Fibroblast of villous mesenchyme (primary cell): Measurements from ENCODE around the gene TRIP6. TPM values are rescaled to one million over a fixed set of nuclear protein-coding genes. Genes with fewer than 3 reads are reported as not detected.
"Not testable (repeated sequence)": the region's sequence is repeated elsewhere in the genome, so short reads cannot be mapped to it uniquely, and the experiment has no call there.

ENCODE experiments used
- DNase-seq: peaks from one replicate; pipeline ENCODE4 v3.0.0-alpha.2; 2010; ENCODE audit warnings: low read depth
- H3K4me3 ChIP-seq: 2 replicates; pipeline ENCODE4 v1.5.1; 2011; ENCODE audit warnings: low read depth, mild to moderate bottlenecking, low read length
- CTCF ChIP-seq: IDR thresholded peaks from 2 replicates; pipeline ENCODE4 v1.5.1; 2012; ENCODE audit warnings: low read depth, mild to moderate bottlenecking, low read length; ENCODE audit not compliant: insufficient read depth
- total RNA-seq: library from RNA; depleted of rRNA; stranded (reverse); fragments of >200 nt; gene quantifications from 2 replicates; pipeline ENCODE4 v1.2.3, GENCODE V29; 2012

The TRIP6 gene
- total RNA-seq, 1 donor: 106 TPM

GRCh38 chr7:100902638-100903037, 35.5 kb downstream of the TRIP6 start:
- H3K4me3 ChIP-seq: no peak overlapping the region
- no peak for TF ChIP-seq CTCF
- no peak for DNase-seq

GRCh38 chr7:100908512-100908911, 41.3 kb downstream of the TRIP6 start:
- H3K4me3 ChIP-seq: no peak overlapping the region
- no peak for TF ChIP-seq CTCF
- no peak for DNase-seq

GRCh38 chr7:100910443-100910842, 43.3 kb downstream of the TRIP6 start:
- not testable (repeated sequence) for H3K4me3 ChIP-seq, DNase-seq

GRCh38 chr7:100911484-100911883, 44.3 kb downstream of the TRIP6 start:
- H3K4me3 ChIP-seq: no peak overlapping the region
- no peak for TF ChIP-seq CTCF
- no peak for DNase-seq

GRCh38 chr7:100914208-100914878, 47.2 kb downstream of the TRIP6 start:
- no peak for DNase-seq
- TF ChIP-seq CTCF: no peak
- no peak overlapping the region for H3K4me3 ChIP-seq

GRCh38 chr7:100914879-100915447, 47.8 kb downstream of the TRIP6 start:
- no peak overlapping the region for H3K4me3 ChIP-seq
- no peak for DNase-seq
- no peak for TF ChIP-seq CTCF

- DNase-seq, H3K4me3 ChIP-seq: not testable (repeated sequence)
Observed at GRCh38 chr7:100919335-100919734, 52.1 kb downstream of the TRIP6 start.

GRCh38 chr7:100919779-100920437, 52.7 kb downstream of the TRIP6 start:
- DNase-seq: not testable (repeated sequence)

More at GRCh38 chr7:100919779-100920437, 52.7 kb downstream of the TRIP6 start:
- H3K4me3 ChIP-seq: not testable (repeated sequence)
